NK-92 treated with Interleukin-12 subunit alpha and Interleukin-12 subunit beta, amount 100 ng/mL, for 24 hours (cell line): ENCODE measurements around the gene EXOC4.

Source experiments
- DNase-seq: peaks from one replicate; lab custom pipeline; 2025; lab: John Stamatoyannopoulos, UW

Gene EXOC4

DNA sequence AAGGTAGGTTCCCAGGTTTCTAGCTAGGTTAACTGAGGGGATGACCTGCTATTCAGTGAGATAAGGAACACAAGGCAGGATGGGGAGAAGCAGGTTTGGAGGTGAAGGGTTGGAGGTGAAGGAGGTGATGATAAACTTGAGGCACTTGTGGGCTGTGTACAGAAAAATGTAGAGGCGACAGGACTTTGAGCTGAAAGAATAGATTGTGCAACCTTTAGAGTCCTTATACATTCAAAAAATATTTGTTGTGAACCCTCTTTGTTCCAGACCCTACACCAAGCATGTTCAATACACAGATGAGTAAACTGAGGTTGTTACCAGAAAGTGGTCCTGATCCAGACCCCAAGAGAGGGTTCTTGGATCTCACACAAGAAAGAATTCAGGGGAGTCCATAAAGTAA lies 828.8 kb downstream of the EXOC4 start:
- no peak for DNase-seq

DNA sequence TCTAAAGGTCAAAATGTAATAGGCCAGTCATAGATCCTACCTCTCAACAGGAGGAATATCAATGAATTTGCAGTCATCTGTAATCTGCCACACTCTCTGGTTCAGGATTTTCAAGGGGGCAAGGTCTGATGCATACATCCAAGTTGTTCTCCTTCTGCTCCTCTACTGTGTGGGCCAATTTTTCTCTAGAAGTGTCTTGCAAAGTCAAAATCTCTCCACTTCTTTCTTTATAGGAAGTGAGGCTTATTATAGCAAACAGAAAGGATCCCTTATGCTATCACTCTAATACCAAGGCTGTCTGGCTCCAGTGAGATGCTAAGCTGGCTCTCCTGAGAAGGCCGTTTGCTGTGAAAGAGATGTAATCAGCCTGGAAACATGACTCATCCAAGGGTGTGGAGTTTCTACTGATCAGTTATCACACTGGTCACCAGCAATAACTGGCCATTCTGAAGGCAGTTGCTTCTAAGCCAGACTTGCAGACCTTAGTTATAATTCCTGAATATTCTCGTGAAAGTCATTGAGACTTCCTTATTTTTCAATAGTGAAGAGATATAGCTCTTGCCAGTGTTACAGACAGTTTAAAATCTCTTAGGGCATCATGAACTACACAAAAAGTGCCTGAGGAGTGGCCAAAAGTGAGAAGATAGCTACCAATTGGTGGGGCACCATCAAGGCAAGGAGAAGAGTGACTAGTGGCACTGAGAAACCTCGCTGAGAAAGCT lies 831.0 kb downstream of the EXOC4 start:
- no peak for DNase-seq

DNA sequence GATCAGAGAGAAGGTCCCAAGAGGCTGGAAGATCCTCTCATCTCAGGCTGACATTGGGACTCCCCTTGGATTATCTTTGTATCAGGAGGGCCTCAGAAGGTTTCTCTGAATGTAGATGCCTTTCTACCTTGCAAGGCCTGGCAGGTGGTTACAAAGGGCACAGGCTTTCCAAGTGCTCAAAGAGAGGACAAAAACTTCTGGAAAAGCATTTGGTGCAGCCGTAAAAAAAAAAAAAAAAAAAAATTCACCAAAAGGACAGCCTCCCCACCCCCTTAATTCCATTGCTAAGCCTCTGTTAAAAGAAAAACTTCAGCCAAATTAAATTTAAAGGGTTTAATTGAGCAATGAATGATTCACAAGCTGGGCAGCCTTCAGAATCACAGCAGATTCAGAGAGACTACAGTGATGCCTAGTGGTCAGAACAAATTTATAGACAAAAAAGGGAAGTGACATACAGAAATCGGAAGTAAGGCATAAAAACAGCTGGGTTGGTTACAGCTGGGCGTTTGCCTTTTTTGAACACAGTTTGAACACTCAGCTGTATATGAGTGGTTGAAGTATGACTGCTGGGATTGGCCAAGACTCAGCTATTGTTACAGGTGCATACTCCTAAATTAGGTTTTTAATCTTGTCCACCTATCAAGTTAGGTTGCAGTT lies 831.7 kb downstream of the EXOC4 start:
- DNase-seq = no peak

DNA sequence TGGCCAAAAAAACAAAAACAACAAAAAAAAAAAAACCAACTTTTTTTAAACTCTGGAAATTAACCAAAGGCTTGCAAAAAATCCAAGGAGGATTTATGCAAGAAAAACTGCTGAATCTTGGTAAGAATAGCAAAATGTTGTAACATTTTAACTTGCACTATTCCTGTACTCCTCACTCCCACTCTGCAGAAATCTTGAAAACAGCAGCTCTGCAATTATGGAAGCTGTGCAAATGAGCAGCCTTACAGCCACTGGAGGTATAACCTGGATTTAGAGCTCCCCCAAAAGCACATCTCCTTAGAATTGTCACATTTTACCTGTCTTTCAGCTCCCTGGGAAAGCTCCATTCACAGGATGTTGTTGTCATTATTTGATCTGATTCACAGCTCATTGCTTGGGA lies 832.4 kb downstream of the EXOC4 start:
- no peak for DNase-seq

DNA sequence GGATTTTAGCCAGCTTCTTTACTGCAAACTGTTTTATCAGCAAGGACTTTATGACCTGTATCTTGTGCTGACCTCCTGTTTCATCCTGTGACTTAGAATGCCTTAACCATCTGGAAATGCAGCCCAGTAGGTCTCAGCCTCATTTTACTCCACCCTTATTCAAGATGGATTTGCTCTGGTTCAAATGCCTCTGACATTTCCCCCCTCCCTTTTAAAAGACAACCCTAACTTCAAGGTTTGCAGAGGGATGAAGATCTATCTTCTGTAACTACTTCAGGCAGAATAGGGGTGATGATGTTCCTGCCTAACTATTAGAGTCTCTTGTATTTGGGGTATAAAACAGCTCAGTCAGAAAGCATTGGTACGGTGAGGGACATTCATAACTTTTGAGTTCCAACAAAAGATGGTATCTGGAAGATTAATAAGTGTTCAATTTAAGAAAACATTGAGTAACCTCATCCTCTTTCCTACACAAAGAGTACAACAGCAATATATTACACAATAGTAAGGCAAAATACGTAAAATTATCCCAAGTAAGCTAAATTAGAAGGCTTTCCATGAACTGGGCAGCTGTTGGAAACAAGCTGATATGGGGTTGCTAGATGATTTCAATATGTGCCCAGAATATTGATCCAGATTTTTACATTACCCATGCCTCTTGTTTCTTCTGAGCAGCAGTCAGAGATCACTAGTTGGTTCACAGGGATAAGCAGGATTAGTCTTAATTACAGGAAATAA lies 834.3 kb downstream of the EXOC4 start:
- no peak for DNase-seq

DNA sequence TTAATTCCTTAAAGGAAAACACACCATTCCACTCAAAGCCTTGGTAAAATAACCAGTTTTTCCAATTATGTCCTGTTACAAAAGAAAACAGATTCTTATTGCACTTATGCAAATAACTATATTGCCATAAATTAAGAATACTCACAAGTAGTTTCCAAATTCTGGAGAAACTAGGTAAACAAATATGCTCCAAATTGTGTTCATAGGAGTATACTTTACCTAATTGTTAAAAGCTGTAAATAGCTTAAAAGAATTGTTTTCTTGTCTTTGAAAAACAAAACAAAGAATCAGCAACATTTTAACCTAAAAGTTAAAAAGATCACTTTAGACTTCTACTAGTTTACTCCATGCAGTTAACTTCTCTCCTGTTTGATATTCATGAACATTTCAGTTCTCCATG lies 835.3 kb downstream of the EXOC4 start:
- DNase-seq = no peak

DNA sequence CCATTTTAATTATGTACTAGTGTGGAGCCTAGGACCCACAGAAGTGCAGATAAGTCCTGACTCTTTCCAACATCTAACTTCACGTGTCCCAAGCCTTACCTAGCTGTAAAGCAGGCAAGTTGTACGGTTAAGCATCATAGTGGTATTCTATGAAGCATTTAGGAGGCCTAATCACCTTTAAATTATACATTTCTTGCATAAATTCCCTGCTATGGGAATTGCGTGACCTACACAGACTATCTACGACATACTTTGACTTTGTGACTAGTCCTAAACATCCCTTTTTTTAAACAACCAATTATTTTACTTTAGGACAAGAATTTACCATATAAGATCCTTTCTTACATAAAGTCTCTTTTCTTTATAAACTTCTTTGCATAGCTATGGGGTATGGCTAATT lies 836.6 kb downstream of the EXOC4 start:
- no peak for DNase-seq

DNA sequence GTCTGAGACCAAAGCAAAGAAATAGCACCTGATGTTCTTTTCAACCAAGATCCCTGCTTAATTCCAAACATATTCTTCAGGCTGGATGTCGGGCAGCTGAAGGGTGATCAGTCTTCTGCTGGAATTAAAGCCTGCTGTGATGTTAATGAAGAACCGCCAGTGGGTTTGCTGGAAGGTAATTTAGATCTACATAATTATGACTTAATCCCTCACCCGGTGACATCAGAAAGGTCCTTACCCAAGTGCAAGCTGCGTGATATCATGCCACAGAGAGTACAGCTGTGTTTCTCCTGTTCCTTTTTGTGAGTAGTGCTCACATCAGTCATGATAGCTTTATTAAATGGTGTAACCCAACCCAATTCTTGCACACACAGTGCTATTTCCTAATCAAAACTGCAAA lies 845.2 kb downstream of the EXOC4 start:
- DNase-seq = no peak

DNA sequence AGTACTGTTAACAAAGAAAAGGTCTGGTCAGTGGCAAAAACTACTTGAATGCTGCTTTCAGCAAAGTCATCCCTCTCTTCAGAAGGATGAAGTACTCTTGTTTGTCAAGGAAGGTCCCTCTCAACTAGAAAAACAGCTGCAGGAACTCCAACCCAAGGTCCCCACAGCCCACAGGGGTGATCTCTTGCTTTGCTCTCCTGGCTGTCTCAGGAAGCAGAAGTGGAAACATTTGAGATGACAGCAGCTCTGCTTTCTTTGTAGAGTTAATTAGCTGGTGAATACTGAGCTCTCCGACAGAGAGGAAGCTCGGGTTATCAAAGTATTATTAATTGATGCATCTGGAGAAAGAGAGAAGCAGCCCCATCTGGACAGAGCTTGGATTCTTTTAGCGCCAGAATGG lies 848.8 kb downstream of the EXOC4 start:
- no peak for DNase-seq

DNA sequence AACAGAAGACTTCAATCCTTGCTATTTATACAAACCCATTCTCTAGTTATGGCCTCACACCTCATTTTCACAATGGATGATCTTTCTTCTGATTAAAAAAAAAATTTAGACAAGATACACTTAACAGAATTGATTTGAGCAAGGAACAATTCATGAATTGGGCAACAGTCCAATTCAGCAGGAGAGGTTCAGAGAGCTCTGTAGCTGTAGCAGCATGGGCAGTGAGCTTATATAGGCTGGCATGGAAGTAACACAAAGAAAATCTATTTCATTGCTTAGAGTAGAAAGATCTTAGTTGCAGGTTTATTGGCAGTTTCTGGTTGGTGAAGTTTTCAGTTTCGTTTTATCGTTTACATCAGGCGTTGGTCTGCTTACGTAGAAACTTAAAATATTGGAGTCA lies 851.3 kb downstream of the EXOC4 start:
- DNase-seq = no peak

DNA sequence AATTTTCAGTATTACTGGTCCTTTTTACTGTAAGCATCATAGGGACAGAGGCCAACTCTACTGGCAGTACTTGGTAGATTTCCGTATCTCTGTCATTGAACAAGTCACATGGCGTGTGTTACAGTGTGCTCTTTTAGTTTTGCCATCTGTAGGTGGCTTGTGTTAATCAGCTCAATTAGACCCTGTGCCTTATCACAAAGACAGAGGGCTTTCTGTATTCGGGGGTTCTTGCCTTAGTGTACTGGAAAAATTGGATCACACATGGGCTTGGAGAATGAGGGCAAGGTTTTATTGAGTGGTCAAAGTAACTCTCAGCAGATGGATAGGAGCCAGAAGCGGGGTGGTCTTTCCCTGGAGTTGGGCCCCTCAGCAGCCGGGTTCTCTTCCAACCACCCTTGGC lies 853.0 kb downstream of the EXOC4 start:
- DNase-seq = no peak

DNA sequence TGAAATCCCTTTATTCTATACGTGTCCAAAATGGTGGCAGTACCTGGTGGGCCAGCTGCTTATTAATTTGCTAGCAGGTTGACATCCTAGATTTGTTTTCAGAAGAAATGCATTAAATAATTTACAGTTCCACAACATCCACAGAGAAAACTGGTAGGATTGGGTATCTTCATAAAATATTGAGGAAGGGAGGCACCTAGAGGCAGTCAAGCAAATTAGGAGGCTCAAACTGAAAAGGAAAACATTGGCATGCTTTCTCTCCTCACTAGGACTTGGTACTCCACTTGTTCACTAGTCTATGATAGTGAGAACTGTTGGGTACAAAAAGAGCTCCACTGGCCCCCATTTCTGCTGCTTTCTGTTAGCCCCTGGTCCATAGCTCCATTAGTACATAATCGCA lies 855.9 kb downstream of the EXOC4 start:
- DNase-seq = no peak

DNA sequence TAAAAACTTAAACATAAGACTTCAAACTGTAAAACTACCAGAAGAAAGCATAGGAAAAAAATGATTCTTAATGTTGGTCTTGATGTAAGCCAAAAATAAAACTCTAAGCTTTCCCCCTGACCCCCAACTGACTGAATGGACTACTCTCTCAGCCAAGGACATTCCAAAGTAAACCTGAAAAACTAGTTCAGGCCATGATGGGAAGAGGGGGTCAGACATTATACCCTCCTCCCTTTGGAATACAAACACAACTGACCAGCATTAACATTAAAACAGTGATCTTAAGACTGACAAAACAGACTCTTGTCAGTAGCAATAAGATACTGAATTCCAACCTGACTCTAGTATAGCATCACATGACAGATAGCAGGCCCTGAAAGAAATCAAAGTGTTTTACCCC lies 860.8 kb downstream of the EXOC4 start:
- DNase-seq = no peak

DNA sequence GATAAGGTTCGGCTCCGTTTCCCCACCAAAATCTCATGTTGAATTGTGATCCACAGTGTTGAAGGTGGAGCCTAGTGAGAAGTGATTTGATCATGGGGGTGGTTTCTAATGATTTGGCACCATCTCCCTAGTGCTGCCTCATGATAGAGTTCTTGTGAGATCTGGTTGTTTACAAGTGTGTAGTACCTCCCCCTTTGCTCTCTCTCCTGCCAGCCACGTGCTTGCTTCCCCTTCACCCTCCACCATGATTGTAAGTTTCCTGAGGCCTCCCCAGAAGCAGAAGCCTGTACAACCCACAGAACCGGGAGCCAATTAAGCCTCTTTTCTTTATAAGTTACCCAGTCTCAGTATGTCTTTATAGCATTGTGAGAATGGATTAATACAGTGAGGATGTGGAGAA lies 862.1 kb downstream of the EXOC4 start:
- no peak for DNase-seq
